ENCODE results near the gene NSD2. TPM values are rescaled to one million over a fixed set of nuclear protein-coding genes. Genes with fewer than 3 reads are reported as not detected.

The NSD2 gene
- polyA plus RNA-seq, 2 donors: 11.9 to 14.1 TPM

DNA sequence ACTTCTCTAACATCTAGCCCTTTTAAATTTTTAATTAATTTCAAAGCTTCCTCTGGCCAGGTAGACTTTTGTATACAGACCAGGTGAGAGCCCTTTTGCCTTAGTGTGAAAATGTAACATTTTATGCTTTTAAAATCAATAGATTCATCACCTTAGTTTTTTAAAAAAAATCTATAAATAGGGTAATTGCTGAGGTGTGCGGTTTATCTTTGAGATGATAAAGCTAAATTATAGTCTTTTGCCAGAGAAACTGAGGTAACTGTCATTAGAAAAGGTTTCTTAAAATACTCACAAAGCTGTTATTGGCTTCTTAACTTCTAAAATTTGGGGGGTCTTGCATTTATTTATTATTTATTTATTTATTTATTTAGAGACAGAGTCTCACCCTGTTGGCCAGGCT lies 74.7 kb downstream of the NSD2 start:
- Histone ChIP-seq H3K27ac (ENCODE audit: low read depth in 2 of 2, low read length in 1 of 2) (no peak overlapping the region), H3K4me1 (ENCODE audit: control insufficient read depth in 2 of 2, insufficient read depth in 2 of 2, low read length in 1 of 2) (peaks cover 0 to 2% of the 10 kb centered on the region in 2 donors), H3K36me3 (ENCODE audit: control insufficient read depth in 2 of 2, insufficient read depth in 2 of 2, low read length in 1 of 2) (peaks cover 0 to 11% of the 10 kb centered on the region in 2 donors), H3K27me3 (ENCODE audit: control insufficient read depth in 1 of 2, insufficient read depth in 2 of 2, low read length in 2 of 2) (no peaks in the 10 kb centered on the region), H3K4me3 (ENCODE audit: low read depth in 1 of 2, low read length in 2 of 2) (no peak overlapping the region), H3K9me3 (ENCODE audit: control insufficient read depth in 2 of 2, insufficient read depth in 1 of 2, low read depth in 1 of 2, low read length in 1 of 2) (no peaks in the 10 kb centered on the region)
- 96 to 99% methylated on average over 1 of the region's 1 CpG for WGBS, 2 donors

DNA sequence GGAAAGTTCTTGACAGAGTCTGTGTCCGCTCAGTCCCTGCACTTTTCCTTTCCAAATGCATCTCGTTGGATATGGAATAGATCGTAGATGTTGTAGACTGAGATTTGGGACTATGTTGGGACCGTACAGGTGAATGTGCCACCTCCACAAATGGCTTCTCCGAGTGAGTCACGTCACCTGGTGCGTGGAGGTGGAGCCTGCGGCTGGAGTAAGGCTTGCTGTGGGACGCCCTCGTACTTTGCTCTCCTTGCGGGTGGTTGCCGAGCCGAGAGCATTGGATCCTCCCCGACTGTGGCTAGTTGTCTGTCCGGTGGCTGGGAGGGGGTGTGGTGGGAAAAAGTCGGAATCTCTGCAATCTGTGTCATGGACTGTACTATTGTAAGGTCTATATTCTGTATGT lies 77.0 kb downstream of the NSD2 start:
- H3K4me1 ChIP-seq (ENCODE audit: control insufficient read depth in 2 of 2, insufficient read depth in 2 of 2, low read length in 1 of 2): peaks cover 0 to 2% of the 10 kb centered on the region in 2 donors
- H3K36me3 ChIP-seq (ENCODE audit: control insufficient read depth in 2 of 2, insufficient read depth in 2 of 2, low read length in 1 of 2): peaks cover 0 to 26% of the 10 kb centered on the region in 2 donors
- H3K27me3 ChIP-seq (ENCODE audit: control insufficient read depth in 1 of 2, insufficient read depth in 2 of 2, low read length in 2 of 2): no peaks in the 10 kb centered on the region
- no peaks in the 10 kb centered on the region for H3K9me3 ChIP-seq (ENCODE audit: control insufficient read depth in 2 of 2, insufficient read depth in 1 of 2, low read depth in 1 of 2, low read length in 1 of 2)
- no peak overlapping the region for H3K4me3 ChIP-seq (ENCODE audit: low read depth in 1 of 2, low read length in 2 of 2)
- WGBS, 2 donors: 92 to 93% methylated on average over 16 of the region's 16 CpGs
- no peak overlapping the region for H3K27ac ChIP-seq (ENCODE audit: low read depth in 2 of 2, low read length in 1 of 2)

DNA sequence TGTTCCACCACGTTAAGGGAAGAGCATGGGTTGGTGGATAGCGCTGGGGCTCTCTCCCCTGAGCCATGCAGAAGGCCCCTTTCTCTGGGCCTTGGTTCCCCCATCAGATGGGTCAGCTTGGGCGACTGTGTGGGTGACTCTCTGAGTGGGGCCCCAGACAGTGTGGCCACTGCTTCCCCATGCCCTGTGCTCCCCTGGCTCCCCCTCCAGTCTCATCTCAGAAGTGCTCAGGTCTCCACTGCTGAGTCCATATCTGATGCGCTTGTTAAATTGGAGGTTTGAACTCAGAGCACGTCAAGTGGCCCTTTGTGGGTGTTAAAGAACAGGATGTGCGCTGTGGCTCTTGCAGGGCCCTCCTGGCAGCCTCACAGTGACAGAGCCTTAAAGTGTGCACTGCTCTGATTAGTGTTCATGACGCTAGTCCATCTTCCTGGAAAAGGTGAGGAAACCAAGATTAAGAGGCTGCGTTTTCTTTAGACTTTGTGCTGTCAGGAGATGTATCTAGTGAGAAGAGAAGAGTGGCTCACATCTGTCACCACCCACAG lies 77.8 kb downstream of the NSD2 start:
- Histone ChIP-seq H3K36me3 (ENCODE audit: control insufficient read depth in 2 of 2, insufficient read depth in 2 of 2, low read length in 1 of 2) (peaks cover 0 to 27% of the 10 kb centered on the region in 2 donors), H3K27me3 (ENCODE audit: control insufficient read depth in 1 of 2, insufficient read depth in 2 of 2, low read length in 2 of 2) (no peaks in the 10 kb centered on the region), H3K4me3 (ENCODE audit: low read depth in 1 of 2, low read length in 2 of 2) (no peak overlapping the region), H3K27ac (ENCODE audit: low read depth in 2 of 2, low read length in 1 of 2) (no peak overlapping the region), H3K9me3 (ENCODE audit: control insufficient read depth in 2 of 2, insufficient read depth in 1 of 2, low read depth in 1 of 2, low read length in 1 of 2) (no peaks in the 10 kb centered on the region), H3K4me1 (ENCODE audit: control insufficient read depth in 2 of 2, insufficient read depth in 2 of 2, low read length in 1 of 2) (peaks cover 0 to 2% of the 10 kb centered on the region in 2 donors)
- WGBS, 2 donors: 92 to 94% methylated on average over 8 of the region's 8 CpGs

DNA sequence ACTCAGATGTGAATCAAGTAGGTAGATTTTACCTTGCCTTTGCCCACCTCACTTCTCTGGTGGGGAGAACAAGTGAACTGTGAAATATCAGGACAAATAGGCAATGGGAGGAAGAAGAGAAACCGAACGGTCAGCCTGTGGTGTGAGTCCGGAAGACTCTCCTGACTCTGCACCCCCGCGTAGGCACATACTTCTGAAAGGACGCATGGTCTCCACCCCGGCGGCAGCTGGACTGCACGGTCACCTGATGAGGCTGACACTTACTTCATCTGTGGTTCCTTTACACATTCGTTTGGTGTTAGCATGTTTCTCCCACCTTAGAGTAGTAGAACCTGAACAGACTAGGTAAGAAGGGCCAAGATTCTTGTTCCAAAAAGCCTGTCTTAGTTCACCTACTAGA lies 79.2 kb downstream of the NSD2 start:
- no peaks in the 10 kb centered on the region for H3K4me1 ChIP-seq (ENCODE audit: control insufficient read depth in 2 of 2, insufficient read depth in 2 of 2, low read length in 1 of 2)
- no peak overlapping the region for H3K4me3 ChIP-seq (ENCODE audit: low read depth in 1 of 2, low read length in 2 of 2)
- no peaks in the 10 kb centered on the region for H3K9me3 ChIP-seq (ENCODE audit: control insufficient read depth in 2 of 2, insufficient read depth in 1 of 2, low read depth in 1 of 2, low read length in 1 of 2)
- H3K36me3 ChIP-seq (ENCODE audit: control insufficient read depth in 2 of 2, insufficient read depth in 2 of 2, low read length in 1 of 2): peaks cover 4 to 31% of the 10 kb centered on the region in 2 donors
- H3K27ac ChIP-seq (ENCODE audit: low read depth in 2 of 2, low read length in 1 of 2): no peak overlapping the region
- 86 to 93% methylated on average over 10 of the region's 10 CpGs for WGBS, 2 donors
- H3K27me3 ChIP-seq (ENCODE audit: control insufficient read depth in 1 of 2, insufficient read depth in 2 of 2, low read length in 2 of 2): no peaks in the 10 kb centered on the region

DNA sequence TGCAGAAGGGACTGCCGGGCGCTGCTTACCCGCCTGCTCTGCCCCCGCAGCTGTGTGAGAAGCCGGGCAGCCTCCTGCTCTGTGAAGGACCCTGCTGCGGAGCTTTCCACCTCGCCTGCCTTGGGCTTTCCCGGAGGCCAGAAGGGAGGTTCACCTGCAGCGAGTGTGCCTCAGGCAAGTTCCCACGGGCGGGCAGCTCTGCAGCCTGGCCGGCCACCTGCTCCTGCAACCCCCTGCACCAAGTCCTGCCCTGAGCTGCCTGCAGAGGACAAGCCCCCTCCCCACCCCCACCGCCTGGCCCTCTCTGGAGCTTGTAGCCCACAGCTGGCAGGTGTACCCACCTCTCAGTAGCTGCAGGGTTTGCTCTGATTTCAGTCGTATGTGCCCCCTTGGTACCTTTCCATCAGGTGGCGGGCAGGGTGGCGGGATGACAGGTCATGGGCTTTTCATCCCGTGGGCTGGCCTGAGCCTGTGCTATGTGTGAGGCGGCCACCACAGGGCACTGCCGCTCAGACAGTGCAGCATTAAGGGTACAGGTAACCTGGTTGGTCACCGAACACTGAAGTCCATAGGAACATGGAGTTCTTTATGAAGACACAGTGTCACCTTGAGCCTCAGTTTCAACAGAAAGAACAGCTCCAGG lies 81.0 kb downstream of the NSD2 start:
- Histone ChIP-seq H3K4me3 (ENCODE audit: low read depth in 1 of 2, low read length in 2 of 2) (no peak overlapping the region), H3K4me1 (ENCODE audit: control insufficient read depth in 2 of 2, insufficient read depth in 2 of 2, low read length in 1 of 2) (no peaks in the 10 kb centered on the region), H3K27ac (ENCODE audit: low read depth in 2 of 2, low read length in 1 of 2) (no peak overlapping the region), H3K36me3 (ENCODE audit: control insufficient read depth in 2 of 2, insufficient read depth in 2 of 2, low read length in 1 of 2) (peaks cover 4 to 32% of the 10 kb centered on the region in 2 donors), H3K9me3 (ENCODE audit: control insufficient read depth in 2 of 2, insufficient read depth in 1 of 2, low read depth in 1 of 2, low read length in 1 of 2) (no peaks in the 10 kb centered on the region), H3K27me3 (ENCODE audit: control insufficient read depth in 1 of 2, insufficient read depth in 2 of 2, low read length in 2 of 2) (no peaks in the 10 kb centered on the region)
- WGBS, 2 donors: 92 to 95% methylated on average over 20 of the region's 20 CpGs

DNA sequence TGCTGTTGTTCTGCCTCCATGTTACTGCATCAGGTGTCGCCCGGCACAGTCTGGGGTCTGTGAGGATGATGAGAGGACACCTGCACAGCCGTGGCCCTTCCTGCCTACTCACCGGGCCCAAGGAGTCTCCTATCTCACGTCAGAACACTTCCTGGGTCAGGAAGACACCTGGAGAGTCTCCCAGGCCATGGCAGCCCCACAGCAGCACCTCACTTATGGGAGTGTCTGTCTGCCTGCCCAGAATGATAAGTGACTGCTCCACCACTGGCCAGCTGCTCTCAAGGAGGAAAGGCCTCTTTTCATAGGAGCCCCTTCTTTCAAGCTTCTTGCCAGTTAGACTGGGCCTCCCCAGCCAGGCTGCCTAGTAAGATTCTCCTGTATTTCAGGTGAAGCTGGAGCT lies 81.5 kb downstream of the NSD2 start:
- Histone ChIP-seq H3K9me3 (ENCODE audit: control insufficient read depth in 2 of 2, insufficient read depth in 1 of 2, low read depth in 1 of 2, low read length in 1 of 2) (no peaks in the 10 kb centered on the region), H3K4me1 (ENCODE audit: control insufficient read depth in 2 of 2, insufficient read depth in 2 of 2, low read length in 1 of 2) (no peaks in the 10 kb centered on the region), H3K36me3 (ENCODE audit: control insufficient read depth in 2 of 2, insufficient read depth in 2 of 2, low read length in 1 of 2) (peaks cover 4 to 31% of the 10 kb centered on the region in 2 donors), H3K27me3 (ENCODE audit: control insufficient read depth in 1 of 2, insufficient read depth in 2 of 2, low read length in 2 of 2) (no peaks in the 10 kb centered on the region), H3K4me3 (ENCODE audit: low read depth in 1 of 2, low read length in 2 of 2) (no peak overlapping the region), H3K27ac (ENCODE audit: low read depth in 2 of 2, low read length in 1 of 2) (no peak overlapping the region)
- 85 to 91% methylated on average over 5 of the region's 5 CpGs for WGBS, 2 donors

DNA sequence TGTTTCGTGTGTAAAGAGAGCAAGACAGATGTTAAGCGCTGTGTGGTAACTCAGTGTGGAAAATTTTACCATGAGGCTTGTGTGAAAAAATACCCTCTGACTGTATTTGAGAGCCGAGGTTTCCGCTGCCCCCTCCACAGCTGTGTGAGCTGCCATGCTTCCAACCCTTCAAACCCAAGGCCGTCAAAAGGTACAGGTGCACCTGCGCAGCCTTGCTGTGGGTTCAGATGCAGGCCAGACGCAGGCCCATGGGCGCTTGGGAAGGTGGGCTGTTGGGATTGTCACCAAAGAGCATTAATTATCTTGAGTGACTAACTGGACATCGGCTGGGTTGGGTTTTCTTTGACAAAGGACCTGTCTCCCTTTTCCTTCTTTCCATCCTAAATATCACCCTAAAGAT lies 82.1 kb downstream of the NSD2 start:
- WGBS, 2 donors: 89 to 96% methylated on average over 9 of the region's 9 CpGs
- peaks cover 4 to 37% of the 10 kb centered on the region in 2 donors for H3K36me3 ChIP-seq (ENCODE audit: control insufficient read depth in 2 of 2, insufficient read depth in 2 of 2, low read length in 1 of 2)
- no peaks in the 10 kb centered on the region for H3K27me3 ChIP-seq (ENCODE audit: control insufficient read depth in 1 of 2, insufficient read depth in 2 of 2, low read length in 2 of 2)
- H3K4me3 ChIP-seq (ENCODE audit: low read depth in 1 of 2, low read length in 2 of 2): no peak overlapping the region
- no peak overlapping the region for H3K27ac ChIP-seq (ENCODE audit: low read depth in 2 of 2, low read length in 1 of 2)
- H3K9me3 ChIP-seq (ENCODE audit: control insufficient read depth in 2 of 2, insufficient read depth in 1 of 2, low read depth in 1 of 2, low read length in 1 of 2): no peaks in the 10 kb centered on the region
- H3K4me1 ChIP-seq (ENCODE audit: control insufficient read depth in 2 of 2, insufficient read depth in 2 of 2, low read length in 1 of 2): no peaks in the 10 kb centered on the region

DNA sequence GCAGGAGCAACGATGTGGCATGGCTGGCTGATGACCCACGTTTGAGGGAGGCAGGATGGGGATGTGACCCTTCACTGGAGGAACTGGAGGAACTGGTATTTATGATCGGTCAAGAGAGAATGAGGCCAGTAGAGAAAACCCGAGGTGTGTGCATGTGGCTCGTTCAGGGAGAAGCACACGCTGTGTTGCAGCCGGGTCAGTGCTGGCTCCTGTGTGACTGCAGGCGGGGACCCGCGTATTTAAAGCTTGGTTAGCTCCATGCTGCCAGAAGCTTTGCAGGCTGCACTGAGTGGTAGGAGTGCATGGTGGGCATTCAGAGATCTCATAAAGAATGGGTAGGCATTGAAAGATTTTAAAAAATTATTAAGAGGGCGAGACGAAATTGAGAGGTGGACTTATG lies 85.4 kb downstream of the NSD2 start:
- no peaks in the 10 kb centered on the region for H3K27me3 ChIP-seq (ENCODE audit: control insufficient read depth in 1 of 2, insufficient read depth in 2 of 2, low read length in 2 of 2)
- H3K36me3 ChIP-seq (ENCODE audit: control insufficient read depth in 2 of 2, insufficient read depth in 2 of 2, low read length in 1 of 2): peaks cover 7 to 38% of the 10 kb centered on the region in 2 donors
- H3K27ac ChIP-seq (ENCODE audit: low read depth in 2 of 2, low read length in 1 of 2): no peak overlapping the region
- H3K4me1 ChIP-seq (ENCODE audit: control insufficient read depth in 2 of 2, insufficient read depth in 2 of 2, low read length in 1 of 2): no peaks in the 10 kb centered on the region
- H3K4me3 ChIP-seq (ENCODE audit: low read depth in 1 of 2, low read length in 2 of 2): no peak overlapping the region
- H3K9me3 ChIP-seq (ENCODE audit: control insufficient read depth in 2 of 2, insufficient read depth in 1 of 2, low read depth in 1 of 2, low read length in 1 of 2): no peaks in the 10 kb centered on the region
- 92% methylated on average over 12 of the region's 12 CpGs for WGBS, 2 donors

DNA sequence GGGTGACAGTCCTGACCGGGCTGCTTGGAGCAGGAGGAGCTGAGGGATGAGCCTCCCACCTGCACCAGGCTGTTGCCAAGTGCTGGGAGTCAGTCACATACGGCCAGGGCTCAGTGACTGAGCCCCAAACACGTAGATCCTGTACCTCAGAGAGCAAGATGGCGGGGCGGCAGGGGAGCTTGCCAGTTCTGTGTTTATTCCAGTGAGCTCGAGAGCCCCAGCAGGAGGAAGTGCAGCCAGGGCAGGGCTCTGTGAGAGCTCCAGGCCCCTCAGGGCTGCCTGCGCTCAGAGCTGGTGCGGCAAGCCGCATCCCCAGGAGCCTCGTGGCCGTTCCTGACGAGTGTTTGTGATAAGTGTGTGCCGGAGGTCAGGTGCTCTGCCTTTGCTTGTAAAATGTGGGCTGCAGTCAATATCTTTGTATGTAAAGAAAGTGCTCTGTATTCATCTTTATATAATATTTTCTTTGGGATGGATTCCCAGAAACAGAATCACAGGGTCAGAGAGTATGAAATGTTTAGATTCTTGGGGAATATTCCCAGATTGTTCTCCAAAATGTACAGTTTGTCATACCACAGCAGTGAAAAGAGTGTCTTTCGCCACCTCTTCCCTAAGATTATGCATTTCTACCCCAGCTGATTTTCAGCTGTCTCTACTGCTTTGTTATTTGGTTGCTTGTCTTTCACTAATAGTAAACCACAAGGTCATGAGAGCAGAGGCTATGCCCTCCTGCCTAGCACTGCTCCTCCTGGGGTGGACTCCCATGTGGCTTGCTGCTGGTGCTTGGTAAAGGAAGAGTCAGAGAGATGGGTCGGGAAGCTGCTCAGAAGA lies 87.3 kb downstream of the NSD2 start:
- Histone ChIP-seq H3K4me3 (ENCODE audit: low read depth in 1 of 2, low read length in 2 of 2) (no peak overlapping the region), H3K4me1 (ENCODE audit: control insufficient read depth in 2 of 2, insufficient read depth in 2 of 2, low read length in 1 of 2) (no peaks in the 10 kb centered on the region), H3K27me3 (ENCODE audit: control insufficient read depth in 1 of 2, insufficient read depth in 2 of 2, low read length in 2 of 2) (no peaks in the 10 kb centered on the region), H3K27ac (ENCODE audit: low read depth in 2 of 2, low read length in 1 of 2) (no peak overlapping the region), H3K9me3 (ENCODE audit: control insufficient read depth in 2 of 2, insufficient read depth in 1 of 2, low read depth in 1 of 2, low read length in 1 of 2) (no peaks in the 10 kb centered on the region), H3K36me3 (ENCODE audit: control insufficient read depth in 2 of 2, insufficient read depth in 2 of 2, low read length in 1 of 2) (peaks cover 10 to 29% of the 10 kb centered on the region in 2 donors)
- 89 to 90% methylated on average over 15 of the region's 15 CpGs for WGBS, 2 donors
